HG03439 (cell line): ENCODE results near the gene CCR7.
"Not testable (repeated sequence)": the region's sequence is repeated elsewhere in the genome, so short reads cannot be mapped to it uniquely, and the experiment has no call there.

Experiments
- ATAC-seq: cut with Tn5 transposase; IDR thresholded peaks from one replicate; pipeline ENCODE4 v1.9.1; 2021; ENCODE audit warnings: mild to moderate bottlenecking, moderate library complexity; ENCODE audit not compliant: unreplicated experiment

Gene CCR7

DNA sequence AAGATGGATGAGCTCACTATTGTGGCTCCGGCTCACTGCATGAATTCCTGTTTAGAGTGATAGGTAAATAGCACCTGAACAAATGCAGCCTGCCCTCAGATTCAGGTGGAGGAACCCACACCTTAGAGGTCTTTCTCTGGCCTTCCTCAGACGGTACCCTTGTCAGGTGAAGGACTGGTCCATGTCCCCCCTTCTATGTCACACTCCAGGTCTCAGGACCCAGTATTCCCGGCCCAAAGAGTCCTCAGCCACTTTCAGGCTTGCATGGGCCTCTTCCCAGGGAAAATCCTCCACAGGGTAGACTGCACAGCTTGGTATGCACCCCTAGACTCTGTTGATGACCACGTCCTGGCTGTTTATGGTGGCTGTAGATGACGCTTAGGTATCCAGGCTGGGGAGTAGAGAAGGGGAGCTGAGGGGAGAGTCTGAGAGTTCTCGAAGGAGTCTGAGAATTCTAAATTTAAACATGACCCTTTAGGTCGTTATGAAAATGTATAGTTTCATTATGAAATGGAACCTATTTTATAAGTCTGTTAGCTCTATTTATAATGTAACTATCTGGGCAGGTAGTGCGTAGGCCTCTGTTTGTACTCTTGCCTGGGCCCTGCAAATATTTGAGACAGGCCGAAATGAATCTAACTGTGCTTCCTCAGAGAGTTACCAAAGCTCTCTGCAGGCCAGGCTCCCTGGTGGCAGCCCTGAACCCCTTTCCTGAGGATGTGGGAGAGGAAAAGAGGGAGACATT lies 32.5 kb upstream of the CCR7 start:
- no peak for ATAC-seq

DNA sequence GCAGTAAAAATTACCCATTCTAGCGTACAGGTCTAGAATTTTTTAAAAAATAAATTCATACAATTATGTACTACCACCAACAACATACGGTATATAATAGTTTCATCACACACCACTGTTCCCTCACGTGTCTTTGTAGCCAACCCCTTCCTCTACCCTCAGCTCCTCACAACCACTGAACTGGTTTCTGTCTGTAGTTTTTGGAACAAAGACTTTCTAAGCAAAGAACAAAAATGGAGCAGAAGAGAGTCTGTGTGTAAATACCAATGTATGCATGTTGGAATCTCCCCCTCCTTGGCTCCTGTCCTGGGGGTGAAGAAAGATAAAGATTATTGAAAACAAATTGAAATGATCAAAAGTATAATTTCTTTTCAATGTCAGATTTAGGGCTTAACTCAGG lies 31.9 kb upstream of the CCR7 start:
- no peak for ATAC-seq

GRCh38 chr17:40596261-40596919 lies 31.1 kb upstream of the CCR7 start:
- ATAC-seq: no peak

- no peak for ATAC-seq
These were observed 25.5 kb upstream of the CCR7 start for GRCh38 chr17:40590742-40591141.

- no peak for ATAC-seq
These were observed 23.3 kb upstream of the CCR7 start for GRCh38 chr17:40588552-40588951.

DNA sequence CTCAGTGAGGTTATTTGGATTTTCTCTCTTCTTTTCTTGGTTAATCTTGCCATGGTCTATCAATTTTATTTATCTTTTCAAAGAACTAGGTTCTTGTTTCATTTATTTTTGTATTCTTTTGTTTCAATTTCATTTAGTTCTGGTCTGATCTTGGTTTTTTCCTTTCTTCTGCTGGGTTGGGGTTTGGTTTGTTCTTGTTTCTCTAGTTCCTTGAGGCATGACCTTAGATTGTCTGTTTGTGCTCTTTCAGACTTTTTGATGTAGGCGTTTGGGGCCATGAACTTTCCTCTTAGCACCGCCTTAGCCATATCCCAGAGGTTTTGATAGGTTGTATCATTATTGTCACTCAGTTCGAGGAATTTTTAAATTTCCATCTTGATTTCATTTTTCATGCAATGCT lies 21.0 kb upstream of the CCR7 start:
- ATAC-seq: not testable (repeated sequence)

- not testable (repeated sequence) for ATAC-seq
These were observed 19.7 kb upstream of the CCR7 start for GRCh38 chr17:40584950-40585349.

- peak; percentile 90 for ATAC-seq
These were observed 17.1 kb upstream of the CCR7 start for GRCh38 chr17:40582328-40582901.

- ATAC-seq: no peak
These were observed 14.9 kb upstream of the CCR7 start for GRCh38 chr17:40580140-40580539.

DNA sequence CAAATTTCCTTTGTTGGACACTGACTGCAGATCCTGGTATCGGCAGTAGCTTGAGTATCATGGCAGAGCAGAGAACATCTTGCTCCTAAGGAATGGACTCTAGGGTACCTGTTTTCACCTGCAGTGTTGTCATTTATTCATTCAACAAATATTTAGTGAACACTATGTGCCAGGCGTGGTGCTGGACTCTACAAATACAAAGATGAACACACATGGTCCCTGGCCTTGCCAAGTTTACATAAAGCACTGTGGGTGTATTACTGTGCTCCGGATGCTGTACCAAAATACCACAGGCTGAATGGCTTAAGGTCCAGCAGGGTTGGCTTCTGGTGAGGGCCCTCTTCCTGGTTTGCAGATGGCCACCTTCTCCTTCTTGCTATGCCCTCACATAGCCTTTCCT lies 14.2 kb upstream of the CCR7 start:
- no peak for ATAC-seq

DNA sequence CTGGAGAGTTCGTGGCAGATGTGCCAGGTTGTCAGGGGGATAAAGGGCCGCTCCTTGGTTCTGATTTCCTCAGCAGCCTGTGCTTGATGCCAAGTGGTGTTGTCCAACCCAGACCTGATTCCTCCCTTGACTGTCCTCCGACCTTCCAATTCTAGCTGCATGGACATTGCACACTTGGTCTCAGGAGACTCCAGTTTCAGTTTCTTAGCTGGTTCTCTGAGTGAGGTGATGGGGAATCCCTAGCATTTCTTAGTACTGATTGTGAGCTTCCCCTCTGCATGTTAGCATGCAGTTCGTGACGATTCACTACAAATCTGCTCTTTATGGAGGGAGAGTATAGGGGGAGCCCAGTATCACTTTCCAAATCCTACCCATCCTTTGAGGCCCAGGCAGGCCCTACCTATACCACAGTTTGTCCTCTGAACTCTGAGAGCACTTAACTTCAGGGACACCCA lies 12.4 kb upstream of the CCR7 start:
- ATAC-seq: peak; percentile 54

DNA sequence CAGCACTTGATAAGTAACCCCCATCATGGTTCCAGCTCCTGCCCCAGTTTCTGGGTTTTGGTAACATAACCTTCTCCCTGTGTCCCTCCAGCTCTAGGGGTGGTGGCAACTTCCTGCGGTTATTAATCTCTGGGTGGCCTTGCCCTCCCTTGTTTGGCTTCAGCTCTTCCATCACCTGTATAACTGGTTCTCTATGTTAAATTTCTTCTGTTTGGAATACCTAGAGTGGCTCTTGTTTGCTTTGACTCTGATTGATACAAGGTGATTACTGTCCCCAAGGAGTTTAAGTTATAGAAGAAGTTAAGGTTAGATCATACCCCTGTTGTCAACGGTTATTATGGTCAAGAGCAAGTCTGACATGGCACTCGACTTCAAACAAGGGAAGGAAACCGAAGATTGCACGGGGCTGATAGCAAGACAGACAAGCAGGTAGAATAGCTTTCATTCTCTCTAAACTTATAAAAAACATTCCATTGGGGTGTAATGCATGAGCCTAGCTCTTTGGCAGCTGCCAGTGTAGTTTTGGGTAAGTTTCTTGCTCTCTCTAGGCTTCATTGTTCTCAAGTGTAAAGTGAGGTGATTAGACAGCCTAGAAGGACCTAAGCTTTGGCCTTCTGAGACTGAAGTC lies 11.0 kb upstream of the CCR7 start:
- no peak for ATAC-seq

DNA sequence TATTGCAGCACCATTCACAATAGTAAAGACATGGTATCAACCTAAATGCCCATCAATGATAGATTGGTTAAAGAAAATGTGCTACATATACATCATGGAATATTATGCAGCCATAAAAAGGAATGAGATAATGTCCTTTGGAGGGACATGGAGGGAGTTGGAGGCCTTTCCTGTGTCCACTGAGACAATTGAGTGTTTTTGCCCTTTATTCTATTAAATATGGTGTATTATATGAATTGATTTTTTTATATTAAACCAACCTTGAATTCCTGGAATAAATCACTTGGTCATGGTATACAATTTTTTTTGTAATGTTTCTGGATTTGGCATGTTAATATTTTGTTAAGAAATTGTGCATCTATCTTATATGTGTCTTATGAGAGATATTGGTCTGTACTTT lies 9.0 kb upstream of the CCR7 start:
- no peak for ATAC-seq

DNA sequence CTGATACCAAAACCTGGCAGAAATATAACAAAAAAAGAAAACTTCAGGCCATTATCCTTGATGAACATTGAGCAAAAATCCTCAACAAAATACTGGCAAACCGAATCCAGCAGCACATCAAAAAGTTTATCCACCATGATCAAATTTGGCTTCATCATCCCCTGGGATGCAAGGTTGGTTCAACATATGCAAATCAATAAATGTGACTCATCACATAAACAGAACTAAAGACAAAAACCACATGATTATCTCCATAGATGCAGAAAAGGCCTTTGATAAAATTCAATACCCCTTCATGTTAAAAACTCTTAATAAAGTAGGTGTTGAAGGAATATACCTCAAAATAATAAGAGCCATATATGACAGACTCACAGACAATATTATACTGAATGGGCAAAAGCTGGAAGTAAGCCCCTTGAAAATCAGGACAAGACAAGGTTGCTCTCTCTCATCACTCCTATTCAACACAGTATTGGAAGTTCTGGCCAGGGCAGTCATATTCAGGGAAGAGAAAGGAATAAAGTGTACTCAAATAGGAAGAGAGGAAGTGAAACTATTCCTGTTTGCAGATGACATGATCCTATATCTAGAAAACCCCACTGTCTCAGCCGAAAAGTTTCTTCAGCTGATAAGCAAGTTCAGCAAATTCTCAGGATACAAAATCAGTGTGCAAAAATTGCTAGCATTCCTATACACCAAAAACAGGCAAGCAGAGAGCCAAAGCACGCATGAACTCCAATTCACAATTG lies 7.1 kb upstream of the CCR7 start:
- not testable (repeated sequence) for ATAC-seq

- no peak for ATAC-seq
These were observed 3.0 kb upstream of the CCR7 start for GRCh38 chr17:40568074-40568836.

GRCh38 chr17:40567377-40567776 lies 2.1 kb upstream of the CCR7 start:
- ATAC-seq: no peak

GRCh38 chr17:40565769-40566409 lies 617 bp upstream of the CCR7 start:
- ATAC-seq: no peak

DNA sequence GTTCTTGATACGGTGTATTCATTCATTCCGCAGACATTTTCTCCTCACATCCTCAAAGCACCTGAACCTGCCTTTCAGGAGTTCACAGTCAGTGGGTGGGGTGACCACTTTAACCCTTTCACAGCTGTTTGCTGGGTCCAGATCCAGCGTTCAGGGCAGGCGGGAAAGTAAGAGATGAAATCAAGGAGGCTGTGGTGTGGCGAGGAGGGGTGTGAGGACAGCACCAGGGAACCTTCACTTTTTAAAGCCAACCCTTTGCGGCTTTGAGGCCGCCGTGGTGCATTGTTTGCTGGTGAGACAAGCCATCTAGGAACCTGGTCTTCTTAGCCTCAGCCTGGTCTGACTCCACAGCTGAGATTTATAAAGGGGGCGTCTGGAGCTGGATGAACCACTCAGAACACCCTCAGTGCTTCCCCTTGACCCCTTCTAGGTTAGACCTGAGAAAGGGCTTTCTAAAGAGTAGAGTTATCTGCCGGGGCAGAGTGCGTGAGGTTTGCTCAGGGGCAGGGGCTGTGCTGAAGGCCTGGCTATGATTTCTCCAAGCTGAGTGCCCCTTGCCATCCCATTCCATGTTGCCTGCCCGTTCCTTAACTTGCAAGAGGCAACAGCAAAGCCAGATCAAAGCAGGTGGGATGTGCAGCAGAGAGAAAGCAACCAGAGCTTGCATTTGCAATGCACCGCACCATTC lies 933 bp downstream of the CCR7 start:
- no peak for ATAC-seq
